Peyer's patch (tissue), 4 donors: ENCODE measurements around the gene RGS3. TPM values are rescaled to one million over a fixed set of nuclear protein-coding genes. Genes with fewer than 3 reads are reported as not detected.

ENCODE experiments used
- DNase-seq, 3 donors: peaks; one replicate each; pipeline ENCODE4 v3.0.0-alpha.2; 2017 to 2019
- H3K27ac ChIP-seq, 4 donors: fragments of 200-600 bp; sonication (generic); one replicate each; pipeline ENCODE4 v1.5.1; 2016 to 2019
- H3K27me3 ChIP-seq, 2 donors: fragments of 200-600 bp; sonication (generic); one replicate each; pipeline ENCODE4 v1.5.1; 2019
- H3K36me3 ChIP-seq, 3 donors: fragments of 200-600 bp; sonication (generic); one replicate each; pipeline ENCODE4 v1.5.1; 2016 to 2019
- H3K4me1 ChIP-seq, 4 donors: fragments of 200-600 bp; sonication (generic); one replicate each; pipeline ENCODE4 v1.5.1; 2016 to 2019
- H3K4me3 ChIP-seq, 4 donors: fragments of 200-600 bp; sonication (generic); 1 replicate in 3 of 4; 2 replicates in 1 of 4; pipeline ENCODE4 v1.5.1; 2016 to 2019; ENCODE audit warnings: mild to moderate bottlenecking in 1 of 4
- H3K9me3 ChIP-seq, 4 donors: fragments of 200-600 bp; sonication (generic); one replicate each; pipeline ENCODE4 v1.5.1; 2016 to 2019; ENCODE audit warnings: mild to moderate bottlenecking in 1 of 4
- POLR2A ChIP-seq, 2 donors: fragments of 450-650 bp; IDR thresholded peaks; one replicate each; pipeline ENCODE4 v1.5.1; 2017; ENCODE audit warnings: antibody characterized with exemption in 2 of 2, mild to moderate bottlenecking in 2 of 2, moderate library complexity in 2 of 2
- total RNA-seq, 4 donors: library from RNA; depleted of rRNA; stranded (reverse); fragments of >200 nt; gene quantifications; one replicate each; pipeline ENCODE4 v1.1.0, GENCODE V29; 2016
- TF ChIP-seq, protein P1 (sequence below), 6 experiments: fragments of 450-650 bp in 4 of 6; fragments of 200-600 bp in 2 of 6; sonication (generic) in 1 of 6; IDR thresholded peaks; one replicate each; pipeline ENCODE4 v1.5.1; 2017 to 2019; ENCODE audit warnings: antibody characterized with exemption in 6 of 6, mild to moderate bottlenecking in 3 of 6, moderate library complexity in 1 of 6

Gene RGS3
- total RNA-seq, 4 donors from 2014 or later = 55.3 to 113 (median 88.6) TPM

DNA sequence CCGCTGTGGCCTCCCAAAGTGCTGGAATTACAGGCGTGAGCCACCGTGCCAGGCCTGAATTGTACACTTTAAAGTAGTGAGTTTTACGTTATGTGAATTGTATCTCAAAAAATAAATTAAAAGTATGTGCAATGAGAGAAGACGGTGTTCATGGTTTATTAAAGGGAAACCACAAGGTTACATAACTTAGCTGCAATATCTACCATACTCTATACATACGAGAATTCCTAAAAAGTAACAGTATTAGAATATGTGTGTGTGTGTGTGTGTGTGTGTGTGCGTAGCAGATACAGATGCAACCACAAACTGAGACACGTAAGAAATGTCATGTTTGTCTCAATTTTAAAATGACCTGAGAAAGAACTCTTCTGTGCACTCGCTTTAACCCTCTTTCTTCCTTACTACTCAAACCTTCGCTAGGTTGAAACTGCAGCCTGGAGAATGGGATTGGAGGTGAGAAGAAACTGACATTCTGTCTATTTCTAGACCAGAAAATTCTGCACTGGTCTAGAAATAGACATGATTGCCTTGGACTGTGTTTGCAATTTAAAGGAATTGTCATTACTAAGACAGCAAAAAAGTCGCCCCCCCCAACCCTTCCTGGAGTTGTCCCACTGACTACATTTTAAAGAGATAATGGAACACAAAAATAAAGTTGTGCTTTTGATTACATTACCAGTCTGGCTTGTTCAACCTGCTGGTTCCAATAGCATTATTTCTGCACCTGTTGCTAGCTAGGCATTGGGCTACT lies 167.0 kb downstream of the RGS3 start:
- Histone ChIP-seq H3K27ac (no peak overlapping the region), H3K4me1 (peaks cover 0 to 10% (median 0%) of the 10 kb centered on the region in 4 donors), H3K9me3 (no peaks in the 10 kb centered on the region), H3K27me3 (no peaks in the 10 kb centered on the region), H3K4me3 (no peak overlapping the region), H3K36me3 (no peaks in the 10 kb centered on the region)
- no peak for DNase-seq
- no peak for TF ChIP-seq POLR2A (IDR thresholded peaks at IDR 0.05)
- TF ChIP-seq, protein P1, sequence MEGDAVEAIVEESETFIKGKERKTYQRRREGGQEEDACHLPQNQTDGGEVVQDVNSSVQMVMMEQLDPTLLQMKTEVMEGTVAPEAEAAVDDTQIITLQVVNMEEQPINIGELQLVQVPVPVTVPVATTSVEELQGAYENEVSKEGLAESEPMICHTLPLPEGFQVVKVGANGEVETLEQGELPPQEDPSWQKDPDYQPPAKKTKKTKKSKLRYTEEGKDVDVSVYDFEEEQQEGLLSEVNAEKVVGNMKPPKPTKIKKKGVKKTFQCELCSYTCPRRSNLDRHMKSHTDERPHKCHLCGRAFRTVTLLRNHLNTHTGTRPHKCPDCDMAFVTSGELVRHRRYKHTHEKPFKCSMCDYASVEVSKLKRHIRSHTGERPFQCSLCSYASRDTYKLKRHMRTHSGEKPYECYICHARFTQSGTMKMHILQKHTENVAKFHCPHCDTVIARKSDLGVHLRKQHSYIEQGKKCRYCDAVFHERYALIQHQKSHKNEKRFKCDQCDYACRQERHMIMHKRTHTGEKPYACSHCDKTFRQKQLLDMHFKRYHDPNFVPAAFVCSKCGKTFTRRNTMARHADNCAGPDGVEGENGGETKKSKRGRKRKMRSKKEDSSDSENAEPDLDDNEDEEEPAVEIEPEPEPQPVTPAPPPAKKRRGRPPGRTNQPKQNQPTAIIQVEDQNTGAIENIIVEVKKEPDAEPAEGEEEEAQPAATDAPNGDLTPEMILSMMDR (IDR thresholded peaks at IDR 0.05) = no peak

DNA sequence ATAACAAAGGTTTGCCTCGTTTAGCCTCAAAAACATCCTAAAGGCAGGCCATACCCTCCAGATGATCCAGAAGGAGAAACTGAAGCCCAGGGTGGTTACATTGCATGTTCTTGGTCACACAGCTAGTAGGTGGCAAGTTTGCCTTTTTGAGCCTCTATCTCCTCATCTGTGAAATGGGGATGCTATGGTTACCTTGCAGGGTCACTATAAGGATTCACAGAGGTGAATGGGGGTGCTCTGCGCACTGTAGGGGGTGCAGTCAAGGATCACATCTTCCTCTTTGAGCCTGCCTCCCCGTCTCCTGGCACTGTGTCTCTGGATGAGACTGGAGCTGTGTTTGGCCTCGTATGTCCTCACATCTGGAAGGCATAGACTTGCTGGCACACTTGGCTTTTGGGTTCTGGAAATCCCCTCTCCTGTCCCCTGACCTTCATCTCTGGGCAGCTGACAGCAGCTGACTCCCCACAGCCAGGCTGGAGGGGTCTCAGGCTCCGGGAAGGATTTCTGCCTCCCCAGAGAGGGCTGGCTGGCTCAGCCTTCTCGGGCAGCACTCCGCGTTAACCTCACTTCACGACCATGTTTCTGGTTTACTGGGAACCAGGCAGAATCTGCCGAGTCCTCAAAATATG lies 167.7 kb downstream of the RGS3 start:
- DNase-seq = peak in 2 of 3 donors; percentile 13 to 23
- Histone ChIP-seq H3K36me3 (no peaks in the 10 kb centered on the region), H3K9me3 (no peaks in the 10 kb centered on the region), H3K4me1 (peaks cover 0 to 10% (median 0%) of the 10 kb centered on the region in 4 donors), H3K27me3 (no peaks in the 10 kb centered on the region), H3K4me3 (no peak overlapping the region), H3K27ac (no peak overlapping the region)
- TF ChIP-seq, protein P1 (IDR thresholded peaks at IDR 0.05) = no peak
- no peak for TF ChIP-seq POLR2A (IDR thresholded peaks at IDR 0.05)

DNA sequence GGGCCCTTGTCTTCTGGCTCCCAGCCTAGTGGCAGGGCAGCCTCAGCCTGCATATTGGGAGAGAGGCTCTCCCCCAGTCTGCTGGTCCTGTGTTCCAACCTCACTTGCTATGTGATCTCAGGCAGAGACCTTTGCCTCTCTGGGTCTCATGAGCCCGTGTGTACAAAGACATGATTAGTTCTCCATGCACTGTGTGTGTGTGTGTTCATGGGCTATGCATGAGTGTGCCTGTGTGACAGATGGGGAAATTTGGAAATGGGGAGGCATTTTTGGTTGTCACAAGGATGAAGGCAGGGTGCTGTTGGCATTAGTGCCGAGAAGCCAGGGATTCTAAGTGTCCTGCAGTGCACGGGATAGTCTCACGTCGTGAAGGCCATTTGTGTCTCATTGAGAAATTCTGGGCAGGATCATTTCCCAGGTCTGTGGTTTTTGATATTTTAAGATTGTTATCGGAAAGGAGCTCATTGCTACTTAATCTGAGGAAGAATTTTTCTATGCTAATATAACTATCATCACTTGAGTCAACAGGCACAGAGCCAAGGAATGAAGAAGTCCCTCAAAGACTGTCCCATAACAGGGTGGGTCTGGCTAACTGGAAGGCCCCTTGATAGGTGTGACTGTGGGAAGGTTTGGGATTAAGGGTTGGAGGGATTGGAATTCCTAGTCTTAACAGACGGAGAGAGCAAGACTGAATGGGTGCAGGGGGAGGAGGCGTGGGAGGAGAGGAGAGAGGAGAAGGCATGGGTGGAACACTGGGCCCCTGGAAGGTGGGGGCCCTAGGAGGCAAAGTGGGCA lies 168.5 kb downstream of the RGS3 start:
- peaks cover 0 to 4% (median 0%) of the 10 kb centered on the region in 4 donors for H3K4me1 ChIP-seq
- no peaks in the 10 kb centered on the region for H3K36me3 ChIP-seq
- no peak overlapping the region for H3K4me3 ChIP-seq
- no peaks in the 10 kb centered on the region for H3K27me3 ChIP-seq
- peak in 1 of 3 donors; percentile 14 for DNase-seq
- TF ChIP-seq, protein P1 (IDR thresholded peaks at IDR 0.05) = no peak
- no peak for TF ChIP-seq POLR2A (IDR thresholded peaks at IDR 0.05)
- no peak overlapping the region for H3K27ac ChIP-seq
- H3K9me3 ChIP-seq = no peaks in the 10 kb centered on the region

DNA sequence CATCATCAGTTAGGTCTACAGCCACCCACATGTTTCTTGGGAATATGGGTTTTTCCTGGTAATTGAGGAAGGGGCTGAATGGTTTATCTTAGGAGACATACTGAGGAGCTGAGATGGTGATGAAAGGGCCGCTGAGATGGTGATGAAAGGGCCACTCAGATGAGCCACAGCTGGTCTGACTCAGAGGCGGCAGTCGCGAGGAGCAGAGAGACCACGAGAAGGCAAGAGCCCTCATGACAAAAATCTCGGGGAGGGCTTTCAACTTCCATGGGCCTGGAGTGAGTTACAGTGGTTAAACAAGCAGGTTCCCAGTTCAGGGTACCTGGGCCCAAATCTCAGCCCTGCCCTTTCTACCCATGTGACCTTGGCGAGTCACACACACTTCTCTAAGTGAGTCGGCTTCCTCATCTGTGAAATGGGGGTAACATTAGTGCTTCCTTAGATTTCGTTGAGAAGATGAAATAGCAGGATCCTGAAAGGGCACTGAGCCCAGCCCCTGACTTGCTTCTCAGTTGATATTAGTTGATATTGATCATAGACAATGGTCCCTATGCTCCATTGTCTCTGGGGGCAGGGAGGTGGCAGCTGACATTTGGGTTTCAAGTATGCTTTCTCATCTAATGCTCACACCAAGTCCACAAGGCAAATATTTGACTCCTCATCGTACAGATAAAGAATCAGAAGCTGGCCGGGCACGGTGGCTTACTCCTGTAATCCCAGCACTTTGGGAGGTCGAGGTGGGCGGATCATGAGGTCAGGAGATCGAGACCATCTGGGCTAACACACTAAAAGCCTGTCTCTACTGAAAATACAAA lies 169.5 kb downstream of the RGS3 start:
- peak in 2 of 3 donors; percentile 19 to 37 for DNase-seq
- TF ChIP-seq POLR2A (IDR thresholded peaks at IDR 0.05) = no peak
- TF ChIP-seq, protein P1 (IDR thresholded peaks at IDR 0.05) = no peak
- no peaks in the 10 kb centered on the region for H3K9me3 ChIP-seq

More for the DNA sequence above, 169.5 kb downstream of the RGS3 start:
- H3K27me3 ChIP-seq = no peaks in the 10 kb centered on the region
- H3K36me3 ChIP-seq = no peaks in the 10 kb centered on the region
- H3K4me1 ChIP-seq = no peaks in the 10 kb centered on the region
- H3K27ac ChIP-seq = no peak overlapping the region
- no peak overlapping the region for H3K4me3 ChIP-seq
